ENCODE measurements around the gene ABCC2. TPM values are rescaled to one million over a fixed set of nuclear protein-coding genes. Genes with fewer than 3 reads are reported as not detected.
"Not testable (repeated sequence)": the region's sequence is repeated elsewhere in the genome, so short reads cannot be mapped to it uniquely, and the experiment has no call there.

Gene ABCC2
- total and polyA plus RNA-seq, 2 donors (not counting 1 experiment from before 2014, with no cell fraction given), result 4.2 to 7.0 TPM

DNA sequence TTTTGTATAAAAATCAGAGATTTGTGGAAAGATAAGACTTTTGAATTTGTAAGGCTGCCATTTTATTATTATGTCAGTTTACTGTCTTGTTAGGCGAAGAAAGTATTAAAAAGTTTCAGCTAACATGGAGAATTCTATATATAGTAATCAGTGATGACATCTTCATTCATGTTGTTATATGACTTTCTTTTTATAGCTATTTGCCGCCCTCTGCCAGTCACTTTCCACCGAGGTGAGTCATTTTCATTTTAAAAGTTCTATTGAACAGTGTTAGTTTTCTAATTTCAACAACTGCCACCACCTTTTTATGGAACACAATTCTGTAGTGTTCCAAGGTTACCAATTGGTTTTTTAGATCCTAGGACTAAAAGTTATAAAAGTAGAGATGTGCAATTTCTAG, 38.6 kb upstream of the ABCC2 start:
- Histone ChIP-seq H3K36me3 (replicated peaks in 1 of 2; ENCODE audit: control extremely low read depth in 1 of 2, control insufficient read depth in 1 of 2, extremely low read depth in 1 of 2, insufficient read depth in 2 of 2, low read length in 1 of 2) (peaks cover 24 to 86% of the 10 kb centered on the region in 2 experiments), H3K27me3 (replicated peaks in 1 of 4; ENCODE audit: control extremely low read depth in 1 of 4, control insufficient read depth in 3 of 4, insufficient read depth in 4 of 4, low read length in 3 of 4) (no peaks in the 10 kb centered on the region), H3K4me1 (ENCODE audit: control insufficient read depth in 2 of 2, insufficient read depth in 2 of 2, low read length in 2 of 2) (no peaks in the 10 kb centered on the region), H3K4me3 (ENCODE audit: control extremely low read depth in 1 of 5, extremely low read depth in 1 of 5, insufficient read depth in 1 of 5, low read depth in 2 of 5, low read length in 4 of 5) (no peak overlapping the region), H3K79me2 (ENCODE audit: control insufficient read depth, insufficient read depth, low read length) (peaks cover 22% of the 10 kb centered on the region), H3K9me3 (ENCODE audit: control extremely low read depth in 1 of 3, control insufficient read depth in 2 of 3, insufficient read depth in 1 of 3, low read length in 2 of 3) (peaks cover 0 to 18% (median 6%) of the 10 kb centered on the region in 3 donors), H3K4me2 (replicated peaks; ENCODE audit: low read depth, low read length, poor library complexity, severe bottlenecking) (no peak overlapping the region), H3K9ac (ENCODE audit: low read length) (no peak overlapping the region), H2AFZ (ENCODE audit: insufficient read depth, low read depth, low read length, poor library complexity, severe bottlenecking) (no peak overlapping the region), H4K20me1 (ENCODE audit: control insufficient read depth, insufficient read depth, low read length, poor library complexity, severe bottlenecking) (peaks cover 33% of the 10 kb centered on the region), H3K27ac (ENCODE audit: low read length in 2 of 2) (no peak overlapping the region)
- TF ChIP-seq EZH2 (IDR thresholded peaks at IDR 0.05; ENCODE audit: borderline replicate concordance, insufficient read depth, low read depth, low read length, poor library complexity, severe bottlenecking), result no peak
- ATAC-seq (ENCODE audit: low read depth) (no peak), DNase-seq (no peak)
- ChIA-PET CTCF (no interaction called here), POLR2A (no interaction called here)
- H3K4me1 Mint-ChIP-seq, result peaks cover 1% of the 10 kb centered on the region
- no CpG with 5 or more reads among the region's 3 CpGs for WGBS (ENCODE audit: insufficient coverage)
- intact Hi-C loops (cut with micrococcal nuclease), result no loop called here
- H3K27me3 Mint-ChIP-seq, result no peaks in the 10 kb centered on the region
- peaks cover 7% of the 10 kb centered on the region for H3K9me3 Mint-ChIP-seq (ENCODE audit: insufficient read depth)
- no peak overlapping the region for H3K4me3 Mint-ChIP-seq
- no peak overlapping the region for H3K27ac Mint-ChIP-seq

DNA sequence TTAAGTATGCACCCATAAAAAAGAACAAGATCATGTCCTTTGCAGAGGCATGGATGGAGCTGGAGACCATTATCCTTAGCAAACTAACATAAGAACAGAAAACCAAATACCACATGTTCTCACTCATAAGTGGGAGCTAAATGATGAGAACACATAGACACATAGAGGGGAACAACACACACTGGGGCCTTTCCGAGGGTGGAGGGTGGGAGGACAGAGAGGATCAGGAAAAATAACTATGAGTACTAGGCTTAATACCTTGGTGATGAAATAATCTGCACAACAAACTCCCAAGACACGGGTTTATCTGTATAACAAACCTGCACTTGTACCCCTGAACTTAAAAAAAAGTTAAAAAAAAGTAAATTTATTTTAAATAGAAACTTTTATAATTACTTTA, 36.3 kb upstream of the ABCC2 start:
- H3K27me3 ChIP-seq (replicated peaks in 1 of 4; ENCODE audit: control extremely low read depth in 1 of 4, control insufficient read depth in 3 of 4, insufficient read depth in 4 of 4, low read length in 3 of 4); H3K9me3 Mint-ChIP-seq (ENCODE audit: insufficient read depth); H3K9me3 ChIP-seq (ENCODE audit: control extremely low read depth in 1 of 3, control insufficient read depth in 2 of 3, insufficient read depth in 1 of 3, low read length in 2 of 3); H3K27ac Mint-ChIP-seq; H3K27ac ChIP-seq (ENCODE audit: low read length in 2 of 2); H2AFZ ChIP-seq (ENCODE audit: insufficient read depth, low read depth, low read length, poor library complexity, severe bottlenecking); intact Hi-C loops (cut with micrococcal nuclease); H3K4me1 ChIP-seq (ENCODE audit: control insufficient read depth in 2 of 2, insufficient read depth in 2 of 2, low read length in 2 of 2); CTCF ChIA-PET; H3K9ac ChIP-seq (ENCODE audit: low read length); ATAC-seq (ENCODE audit: low read depth); H3K4me3 ChIP-seq (ENCODE audit: control extremely low read depth in 1 of 5, extremely low read depth in 1 of 5, insufficient read depth in 1 of 5, low read depth in 2 of 5, low read length in 4 of 5); H3K27me3 Mint-ChIP-seq; DNase-seq; H3K4me2 ChIP-seq (replicated peaks; ENCODE audit: low read depth, low read length, poor library complexity, severe bottlenecking); POLR2A ChIA-PET; H3K4me1 Mint-ChIP-seq; H3K4me3 Mint-ChIP-seq: not testable (repeated sequence)
- WGBS (ENCODE audit: insufficient coverage), result no CpG with 5 or more reads among the region's 2 CpGs
- Histone ChIP-seq H4K20me1 (ENCODE audit: control insufficient read depth, insufficient read depth, low read length, poor library complexity, severe bottlenecking) (peaks cover 36% of the 10 kb centered on the region), H3K36me3 (replicated peaks in 1 of 2; ENCODE audit: control extremely low read depth in 1 of 2, control insufficient read depth in 1 of 2, extremely low read depth in 1 of 2, insufficient read depth in 2 of 2, low read length in 1 of 2) (peaks cover 12 to 82% of the 10 kb centered on the region in 2 experiments), H3K79me2 (ENCODE audit: control insufficient read depth, insufficient read depth, low read length) (peaks cover 18% of the 10 kb centered on the region)
